ENCODE results near the gene PIKFYVE.

GRCh38 chr2:208371634-208371935 lies 105.5 kb downstream of the PIKFYVE start:
- TF ChIP-seq SP1 (IDR thresholded peaks at IDR 0.05) (no peak), TARDBP (IDR thresholded peaks at IDR 0.05) (no peak), ARNT (IDR thresholded peaks at IDR 0.05) (no peak), FOXM1 (IDR thresholded peaks at IDR 0.05; ENCODE audit: borderline replicate concordance) (no peak), FOXK2 (IDR thresholded peaks at IDR 0.05) (no peak), L3MBTL2 (conservative IDR thresholded peaks at IDR 0.05) (no peak), FOXA1 (IDR thresholded peaks at IDR 0.05) (no peak), LEF1 (IDR thresholded peaks at IDR 0.05; ENCODE audit: borderline replicate concordance) (no peak), NFRKB (IDR thresholded peaks at IDR 0.05) (no peak), CTBP1 (IDR thresholded peaks at IDR 0.05; ENCODE audit: borderline replicate concordance) (no peak)
- TF ChIP-seq, protein P1, sequence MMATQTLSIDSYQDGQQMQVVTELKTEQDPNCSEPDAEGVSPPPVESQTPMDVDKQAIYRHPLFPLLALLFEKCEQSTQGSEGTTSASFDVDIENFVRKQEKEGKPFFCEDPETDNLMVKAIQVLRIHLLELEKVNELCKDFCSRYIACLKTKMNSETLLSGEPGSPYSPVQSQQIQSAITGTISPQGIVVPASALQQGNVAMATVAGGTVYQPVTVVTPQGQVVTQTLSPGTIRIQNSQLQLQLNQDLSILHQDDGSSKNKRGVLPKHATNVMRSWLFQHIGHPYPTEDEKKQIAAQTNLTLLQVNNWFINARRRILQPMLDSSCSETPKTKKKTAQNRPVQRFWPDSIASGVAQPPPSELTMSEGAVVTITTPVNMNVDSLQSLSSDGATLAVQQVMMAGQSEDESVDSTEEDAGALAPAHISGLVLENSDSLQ (IDR thresholded peaks at IDR 0.05): no peak

Measured in HEK293T (cell line).